HG03108 (cell line): ENCODE measurements around the gene ALDH3B2.
"Not testable (repeated sequence)": the region's sequence is repeated elsewhere in the genome, so short reads cannot be mapped to it uniquely, and the experiment has no call there.

ENCODE experiments used
- ATAC-seq: cut with Tn5 transposase; IDR thresholded peaks from one replicate; pipeline ENCODE4 v1.9.1; 2021; ENCODE audit warnings: moderate library complexity; ENCODE audit not compliant: unreplicated experiment

ALDH3B2 gene

GRCh38 chr11:67674442-67674871 lies at the start of gene ALDH3B2:
Gene ALDH3B2 (minus strand): TSS chr11:67674623. CDS start chr11:67666935, 7,688 bp downstream.
- ATAC-seq, result no peak

GRCh38 chr11:67723036-67723435 lies 48.6 kb upstream of the ALDH3B2 start:
- ATAC-seq, result not testable (repeated sequence)

- ATAC-seq, result not testable (repeated sequence)
Observed at GRCh38 chr11:67716226-67716625, 41.8 kb upstream of the ALDH3B2 start.

GRCh38 chr11:67715801-67716200 lies 41.4 kb upstream of the ALDH3B2 start:
- ATAC-seq, result not testable (repeated sequence)

GRCh38 chr11:67713892-67714509 lies 39.6 kb upstream of the ALDH3B2 start:
- not testable (repeated sequence) for ATAC-seq

GRCh38 chr11:67711676-67712075 lies 37.3 kb upstream of the ALDH3B2 start:
- ATAC-seq, result not testable (repeated sequence)

GRCh38 chr11:67711212-67711611 lies 36.8 kb upstream of the ALDH3B2 start:
- ATAC-seq, result not testable (repeated sequence)

- ATAC-seq, result not testable (repeated sequence)
Observed at GRCh38 chr11:67709806-67710205, 35.4 kb upstream of the ALDH3B2 start.

- ATAC-seq, result no peak
Observed at GRCh38 chr11:67705264-67705663, 30.8 kb upstream of the ALDH3B2 start.

- no peak for ATAC-seq
Observed at GRCh38 chr11:67704524-67704923, 30.1 kb upstream of the ALDH3B2 start.

GRCh38 chr11:67703709-67704108 lies 29.3 kb upstream of the ALDH3B2 start:
- not testable (repeated sequence) for ATAC-seq

GRCh38 chr11:67700548-67701262 lies 26.3 kb upstream of the ALDH3B2 start:
- no peak for ATAC-seq

- no peak for ATAC-seq
Observed at GRCh38 chr11:67700141-67700540, 25.7 kb upstream of the ALDH3B2 start.

- no peak for ATAC-seq
Observed at GRCh38 chr11:67699521-67699920, 25.1 kb upstream of the ALDH3B2 start.

- no peak for ATAC-seq
Observed at GRCh38 chr11:67698247-67698646, 23.8 kb upstream of the ALDH3B2 start.

GRCh38 chr11:67697846-67698245 lies 23.4 kb upstream of the ALDH3B2 start:
- ATAC-seq, result no peak

- ATAC-seq, result no peak
Observed at GRCh38 chr11:67696998-67697397, 22.6 kb upstream of the ALDH3B2 start.

- ATAC-seq, result no peak
Observed at GRCh38 chr11:67695606-67696005, 21.2 kb upstream of the ALDH3B2 start.

- no peak for ATAC-seq
Observed at GRCh38 chr11:67694875-67695555, 20.6 kb upstream of the ALDH3B2 start.

GRCh38 chr11:67691149-67691548 lies 16.7 kb upstream of the ALDH3B2 start:
- ATAC-seq, result no peak

GRCh38 chr11:67689178-67689577 lies 14.8 kb upstream of the ALDH3B2 start:
- ATAC-seq, result no peak

GRCh38 chr11:67687986-67688385 lies 13.6 kb upstream of the ALDH3B2 start:
- ATAC-seq, result no peak
